ENCODE data around the gene MDC1. TPM values are rescaled to one million over a fixed set of nuclear protein-coding genes. Genes with fewer than 3 reads are reported as not detected.

Gene MDC1
- total and polyA plus RNA-seq, 2 of the 13 experiments (the other 11 are each of a cell fraction or from before 2014, with no cell fraction given): 8.4 to 14.0 TPM

GRCh38 chr6:30721198-30722024, 4.3 kb upstream of the MDC1 start (continued):
- TF ChIP-seq ZNF609 (CRISPR knock-in tag; IDR thresholded peaks at IDR 0.05; ENCODE audit: borderline replicate concordance) (0 out of 2 replicates have a peak, but pooled peaks have one; percentile 27), ZBTB2 (CRISPR knock-in tag; IDR thresholded peaks at IDR 0.05; ENCODE audit: low read depth) (no peak), ZNF577 (CRISPR knock-in tag; IDR thresholded peaks at IDR 0.05; ENCODE audit: borderline replicate concordance, low read depth) (no peak; the same call in 1 of the 2 replicates), DBP (CRISPR knock-in tag; IDR thresholded peaks at IDR 0.05; ENCODE audit: not compliant biosample characterization) (peak; percentile 62), ZNF331 (CRISPR knock-in tag; IDR thresholded peaks at IDR 0.05) (peak; percentile 57; the same call in 1 of the 2 replicates), SAP130 (CRISPR knock-in tag; IDR thresholded peaks at IDR 0.05; ENCODE audit: low read depth) (peak; percentile 84), CBX1 (IDR thresholded peaks at IDR 0.05; ENCODE audit: low read depth) (no peak), DNMT3B (CRISPR knock-in tag; conservative IDR thresholded peaks at IDR 0.05) (peak; percentile 25; the same call in 1 of the 2 replicates), TEAD3 (CRISPR knock-in tag; optimal IDR thresholded peaks at IDR 0.05; ENCODE audit: borderline replicate concordance) (peak; percentile 92), HDAC1 (CRISPR knock-in tag; IDR thresholded peaks at IDR 0.05) (peak; percentile 78), SNAPC5 (CRISPR knock-in tag; IDR thresholded peaks at IDR 0.05; ENCODE audit: borderline replicate concordance) (no peak), ZSCAN20 (CRISPR knock-in tag; IDR thresholded peaks at IDR 0.05; ENCODE audit: borderline replicate concordance) (no peak; the same call in 1 of the 2 replicates), SIN3A (IDR thresholded peaks at IDR 0.05; ENCODE audit: borderline replicate concordance, low read depth, low read length) (peak; percentile 88; the same call in 1 of the 2 replicates), USF2 (IDR thresholded peaks at IDR 0.05; ENCODE audit: low read depth, low read length) (peak; percentile 92), USF2 (CRISPR knock-in tag; IDR thresholded peaks at IDR 0.05; ENCODE audit: borderline replicate concordance) (peak; percentile 96), NR1H2 (CRISPR knock-in tag; IDR thresholded peaks at IDR 0.05; ENCODE audit: borderline replicate concordance, low read depth) (no peak), ZNF431 (CRISPR knock-in tag; IDR thresholded peaks at IDR 0.05; ENCODE audit: borderline replicate concordance, low read depth) (no peak), MAFK (conservative IDR thresholded peaks at IDR 0.05 in 1 of 2, IDR thresholded peaks at IDR 0.05 in 1 of 2; ENCODE audit: low read length in 2 of 2) (no peak), ZNF33B (CRISPR knock-in tag; IDR thresholded peaks at IDR 0.05) (no peak)

All from HepG2 (cell line).